PC-9 (cell line): ENCODE results near the gene REG1B.

ENCODE experiments used
- CTCF ChIP-seq: fragments of 200-600 bp; sonication (generic); conservative IDR thresholded peaks from 2 replicates; pipeline ENCODE4 v1.6.1; 2017; ENCODE audit warnings: mixed run types, antibody characterized with exemption, mild to moderate bottlenecking, moderate library complexity
- EZH2 ChIP-seq: fragments of 200-600 bp; sonication (generic); IDR thresholded peaks from 2 replicates; pipeline ENCODE4 v1.8.0; 2017; ENCODE audit warnings: antibody characterized with exemption, low read depth

GRCh38 chr2:79065201-79065600, 22.6 kb downstream of the REG1B start:
- no peak for TF ChIP-seq EZH2
- TF ChIP-seq CTCF: no peak
